ENCODE results near the gene PCDHB3. TPM values are rescaled to one million over a fixed set of nuclear protein-coding genes. Genes with fewer than 3 reads are reported as not detected.
"Not testable (repeated sequence)": the region's sequence is repeated elsewhere in the genome, so short reads cannot be mapped to it uniquely, and the experiment has no call there.

The PCDHB3 gene
- polyA plus RNA-seq, 4 donors: 0.31 to 0.68 TPM; not detected in 2

GRCh38 chr5:141150993-141151325 is 50.7 kb downstream of the PCDHB3 start:
- Histone ChIP-seq H3K36me3 (ENCODE audit: control insufficient read depth in 3 of 3, insufficient read depth in 2 of 3, low read depth in 1 of 3, low read length in 3 of 3) (no peaks in the 10 kb centered on the region), H3K4me1 (ENCODE audit: control insufficient read depth in 3 of 3, insufficient read depth in 2 of 3, low read depth in 1 of 3, low read length in 2 of 3) (no peaks in the 10 kb centered on the region), H3K4me3 (ENCODE audit: low read depth in 1 of 3, low read length in 3 of 3) (no peak overlapping the region), H3K27me3 (ENCODE audit: control insufficient read depth in 3 of 3, insufficient read depth in 3 of 3, low read length in 3 of 3) (no peaks in the 10 kb centered on the region), H3K27ac (ENCODE audit: low read depth in 1 of 3, low read length in 2 of 3) (no peak overlapping the region), H3K9me3 (ENCODE audit: control insufficient read depth in 2 of 2, insufficient read depth in 1 of 2, low read depth in 1 of 2, low read length in 1 of 2) (peaks cover 0 to 31% of the 10 kb centered on the region in 2 donors)
- no peak for DNase-seq
- whole genome bisulfite sequencing, 3 donors: 48 to 56% (median 53%) methylated on average over 13 of the region's 13 CpGs
- no peak for FAIRE-seq

- H3K4me1 ChIP-seq (ENCODE audit: control insufficient read depth in 3 of 3, insufficient read depth in 2 of 3, low read depth in 1 of 3, low read length in 2 of 3); H3K27me3 ChIP-seq (ENCODE audit: control insufficient read depth in 3 of 3, insufficient read depth in 3 of 3, low read length in 3 of 3); H3K4me3 ChIP-seq (ENCODE audit: low read depth in 1 of 3, low read length in 3 of 3); DNase-seq; H3K27ac ChIP-seq (ENCODE audit: low read depth in 1 of 3, low read length in 2 of 3); FAIRE-seq; H3K36me3 ChIP-seq (ENCODE audit: control insufficient read depth in 3 of 3, insufficient read depth in 2 of 3, low read depth in 1 of 3, low read length in 3 of 3): not testable (repeated sequence)
- WGBS, 3 donors: 45 to 68% (median 66%) methylated on average over 21 to 39 of the region's 41 CpGs
- H3K9me3 ChIP-seq (ENCODE audit: control insufficient read depth in 2 of 2, insufficient read depth in 1 of 2, low read depth in 1 of 2, low read length in 1 of 2): peaks cover 0 to 38% of the 10 kb centered on the region in 2 donors
Observed at GRCh38 chr5:141151632-141152031, 51.4 kb downstream of the PCDHB3 start.

- not testable (repeated sequence) for H3K4me3 ChIP-seq (ENCODE audit: low read depth in 1 of 3, low read length in 3 of 3); H3K36me3 ChIP-seq (ENCODE audit: control insufficient read depth in 3 of 3, insufficient read depth in 2 of 3, low read depth in 1 of 3, low read length in 3 of 3); H3K4me1 ChIP-seq (ENCODE audit: control insufficient read depth in 3 of 3, insufficient read depth in 2 of 3, low read depth in 1 of 3, low read length in 2 of 3); FAIRE-seq; H3K27me3 ChIP-seq (ENCODE audit: control insufficient read depth in 3 of 3, insufficient read depth in 3 of 3, low read length in 3 of 3); H3K27ac ChIP-seq (ENCODE audit: low read depth in 1 of 3, low read length in 2 of 3); DNase-seq
- peaks cover 0 to 43% of the 10 kb centered on the region in 2 donors for H3K9me3 ChIP-seq (ENCODE audit: control insufficient read depth in 2 of 2, insufficient read depth in 1 of 2, low read depth in 1 of 2, low read length in 1 of 2)
- WGBS, 3 donors: 31 to 51% (median 50%) methylated on average over 24 to 36 of the region's 36 CpGs
Observed at GRCh38 chr5:141152096-141152495, 51.8 kb downstream of the PCDHB3 start.

Other genes with a start within 250 kb of the PCDHB3 start
- under 1 TPM in 2 of 4 donors, not detected in 2; 0.04 to 0.13 TPM for gene PCDHA10, start 244.6 kb upstream of the PCDHB3 start, polyA plus RNA-seq
- gene PCDHA11, start 231.5 kb upstream of the PCDHB3 start, polyA plus RNA-seq: under 1 TPM in 2 of 4 donors, not detected in 2; 0.09 to 0.21 TPM
- under 1 TPM in 2 of 4 donors, not detected in 2; 0.01 to 0.03 TPM for gene PCDHA12, start 225.2 kb upstream of the PCDHB3 start, polyA plus RNA-seq
- gene PCDHA13, start 218.3 kb upstream of the PCDHB3 start, polyA plus RNA-seq: under 1 TPM in 2 of 4 donors, not detected in 2; 0.03 to 0.06 TPM
- gene PCDHAC1, start 174.2 kb upstream of the PCDHB3 start, polyA plus RNA-seq: under 1 TPM in 2 of 4 donors, not detected in 2; 0.10 to 0.27 TPM
- under 1 TPM in 2 of 4 donors, not detected in 2; 0.22 to 0.72 TPM for gene PCDHAC2, start 134.0 kb upstream of the PCDHB3 start, polyA plus RNA-seq
- gene PCDHB1, start 49.1 kb upstream of the PCDHB3 start, polyA plus RNA-seq: under 1 TPM in 2 of 4 donors, not detected in 2; 0.03 to 0.04 TPM
- under 1 TPM in 3 of 4 donors, not detected in 1; 0.27 to 0.98 (median 0.72) TPM for gene PCDHB2, start 5.9 kb upstream of the PCDHB3 start, polyA plus RNA-seq
- under 1 TPM in 2 of 4 donors, not detected in 2; 0.64 to 0.96 TPM for gene PCDHB4, start 21.3 kb downstream of the PCDHB3 start, polyA plus RNA-seq
- gene PCDHB5, start 34.7 kb downstream of the PCDHB3 start, polyA plus RNA-seq: under 1 TPM in 2 of 4 donors, not detected in 2; 0.91 to 0.99 TPM
- under 1 TPM in 2 of 4 donors, not detected in 2; 0.13 to 0.52 TPM for gene PCDHB6, start 49.6 kb downstream of the PCDHB3 start, polyA plus RNA-seq
- gene PCDHB7, start 72.2 kb downstream of the PCDHB3 start, polyA plus RNA-seq: 1 to 10 TPM in 1 of 4 donors, under 1 TPM in 2, not detected in 1; 0.27 to 1.1 (median 0.36) TPM
- under 1 TPM in 2 of 4 donors, not detected in 2; 0.18 to 0.49 TPM for gene PCDHB8, start 77.3 kb downstream of the PCDHB3 start, polyA plus RNA-seq
- under 1 TPM in 2 of 4 donors, not detected in 2; 0.37 to 0.65 TPM for gene PCDHB16, start 81.9 kb downstream of the PCDHB3 start, polyA plus RNA-seq
- under 1 TPM in 2 of 4 donors, not detected in 2; 0.34 to 0.44 TPM for gene PCDHB9, start 86.7 kb downstream of the PCDHB3 start, polyA plus RNA-seq
- gene PCDHB10, start 91.9 kb downstream of the PCDHB3 start, polyA plus RNA-seq: 1 to 10 TPM in 2 of 4 donors, not detected in 2; 1.1 to 1.3 TPM
- under 1 TPM in 2 of 4 donors, not detected in 2; 0.27 to 0.65 TPM for gene PCDHB11, start 99.2 kb downstream of the PCDHB3 start, polyA plus RNA-seq
- gene PCDHB12, start 108.2 kb downstream of the PCDHB3 start, polyA plus RNA-seq: under 1 TPM in 2 of 4 donors, not detected in 2; 0.46 to 0.71 TPM
- under 1 TPM in 2 of 4 donors, not detected in 2; 0.49 to 0.71 TPM for gene PCDHB13, start 113.4 kb downstream of the PCDHB3 start, polyA plus RNA-seq
- gene PCDHB14, start 122.9 kb downstream of the PCDHB3 start, polyA plus RNA-seq: 1 to 10 TPM in 1 of 4 donors, under 1 TPM in 1, not detected in 2; 0.81 to 1.5 TPM
- gene PCDHB15, start 144.9 kb downstream of the PCDHB3 start, polyA plus RNA-seq: 1 to 10 TPM in 2 of 4 donors, under 1 TPM in 2; 0.22 to 1.7 (median 0.65) TPM
- under 1 TPM in 3 of 4 donors, not detected in 1; 0.12 to 0.45 (median 0.15) TPM for gene SLC25A2, start 203.6 kb downstream of the PCDHB3 start, polyA plus RNA-seq
- 10 to 100 TPM; 58.8 to 91.9 (median 66.1) TPM for gene TAF7, start 220.3 kb downstream of the PCDHB3 start, polyA plus RNA-seq
- gene PCDHGA1, start 230.0 kb downstream of the PCDHB3 start, polyA plus RNA-seq: under 1 TPM in 3 of 4 donors, not detected in 1; 0.10 to 0.27 (median 0.13) TPM
- under 1 TPM in 3 of 4 donors, not detected in 1; 0.27 to 0.81 (median 0.64) TPM for gene PCDHGA2, start 238.3 kb downstream of the PCDHB3 start, polyA plus RNA-seq
- gene PCDHGA3, start 243.4 kb downstream of the PCDHB3 start, polyA plus RNA-seq: under 1 TPM in 2 of 4 donors, not detected in 2; 0.24 to 0.49 TPM
- gene PCDHGB1, start 249.6 kb downstream of the PCDHB3 start, polyA plus RNA-seq: under 1 TPM in 2 of 4 donors, not detected in 2; 0.19 to 0.21 TPM